Smooth muscle cell of the pulmonary artery (primary cell): ENCODE measurements around the gene PRELID1. TPM values are rescaled to one million over a fixed set of nuclear protein-coding genes. Genes with fewer than 3 reads are reported as not detected.

ENCODE experiments used
- total RNA-seq: library from RNA; depleted of rRNA; stranded (reverse); fragments of >200 nt; gene quantifications from 2 replicates; pipeline ENCODE4 v1.2.3, GENCODE V29; 2014

The PRELID1 gene, protein sequence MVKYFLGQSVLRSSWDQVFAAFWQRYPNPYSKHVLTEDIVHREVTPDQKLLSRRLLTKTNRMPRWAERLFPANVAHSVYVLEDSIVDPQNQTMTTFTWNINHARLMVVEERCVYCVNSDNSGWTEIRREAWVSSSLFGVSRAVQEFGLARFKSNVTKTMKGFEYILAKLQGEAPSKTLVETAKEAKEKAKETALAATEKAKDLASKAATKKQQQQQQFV
- 54.6 and 58.7 TPM in 2 replicates for total RNA-seq

DNA sequence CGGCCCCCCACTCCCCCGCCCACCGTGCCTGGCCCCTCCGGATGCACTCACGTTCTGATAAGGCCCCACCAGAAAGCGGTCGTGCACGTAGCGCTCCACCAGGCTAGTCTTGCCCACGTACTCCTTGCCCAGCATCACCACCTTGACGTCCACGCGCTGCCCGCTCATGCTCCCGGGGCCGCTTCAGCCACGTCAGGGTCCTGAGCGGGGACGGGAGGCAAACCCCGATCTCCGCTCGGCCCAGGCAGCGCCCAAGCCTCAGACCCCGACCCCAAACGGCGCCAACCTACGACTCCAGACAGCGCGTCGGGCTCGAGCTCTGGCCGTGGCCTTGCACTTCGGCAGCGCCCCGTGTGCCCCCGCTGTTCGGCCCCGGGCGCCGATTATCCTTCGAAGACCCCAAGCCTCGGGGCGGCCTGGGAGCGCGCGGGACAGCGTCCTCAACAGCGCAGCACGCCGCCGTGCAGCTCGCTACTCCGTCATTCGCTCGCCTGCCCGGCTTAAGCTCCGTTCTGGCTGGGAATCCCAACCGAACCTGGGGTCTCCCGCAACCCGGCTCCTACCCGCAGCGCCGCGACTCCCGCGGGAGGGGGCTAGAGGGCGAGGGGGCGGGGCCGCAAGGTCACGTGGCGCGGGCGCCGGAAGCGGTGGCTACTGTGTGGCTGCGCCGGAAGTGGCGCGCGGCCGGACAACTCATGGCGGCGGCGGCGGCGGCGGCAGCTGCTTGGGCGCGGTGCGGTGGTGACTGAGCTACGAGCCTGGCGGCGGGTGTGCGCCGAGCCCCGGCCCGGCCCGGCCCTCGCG is at the start of gene PRELID1, which contains the start of gene RAB24:
Gene PRELID1, plus strand, starts transcription at position 679 of the 804 bp plus-strand sequence. CDS start 187 bp downstream, outside the sequence.
Gene RAB24, minus strand, starts transcription at position 599 of the 804 bp plus-strand sequence. Its CDS starts 431 bp downstream, at position 168.

DNA sequence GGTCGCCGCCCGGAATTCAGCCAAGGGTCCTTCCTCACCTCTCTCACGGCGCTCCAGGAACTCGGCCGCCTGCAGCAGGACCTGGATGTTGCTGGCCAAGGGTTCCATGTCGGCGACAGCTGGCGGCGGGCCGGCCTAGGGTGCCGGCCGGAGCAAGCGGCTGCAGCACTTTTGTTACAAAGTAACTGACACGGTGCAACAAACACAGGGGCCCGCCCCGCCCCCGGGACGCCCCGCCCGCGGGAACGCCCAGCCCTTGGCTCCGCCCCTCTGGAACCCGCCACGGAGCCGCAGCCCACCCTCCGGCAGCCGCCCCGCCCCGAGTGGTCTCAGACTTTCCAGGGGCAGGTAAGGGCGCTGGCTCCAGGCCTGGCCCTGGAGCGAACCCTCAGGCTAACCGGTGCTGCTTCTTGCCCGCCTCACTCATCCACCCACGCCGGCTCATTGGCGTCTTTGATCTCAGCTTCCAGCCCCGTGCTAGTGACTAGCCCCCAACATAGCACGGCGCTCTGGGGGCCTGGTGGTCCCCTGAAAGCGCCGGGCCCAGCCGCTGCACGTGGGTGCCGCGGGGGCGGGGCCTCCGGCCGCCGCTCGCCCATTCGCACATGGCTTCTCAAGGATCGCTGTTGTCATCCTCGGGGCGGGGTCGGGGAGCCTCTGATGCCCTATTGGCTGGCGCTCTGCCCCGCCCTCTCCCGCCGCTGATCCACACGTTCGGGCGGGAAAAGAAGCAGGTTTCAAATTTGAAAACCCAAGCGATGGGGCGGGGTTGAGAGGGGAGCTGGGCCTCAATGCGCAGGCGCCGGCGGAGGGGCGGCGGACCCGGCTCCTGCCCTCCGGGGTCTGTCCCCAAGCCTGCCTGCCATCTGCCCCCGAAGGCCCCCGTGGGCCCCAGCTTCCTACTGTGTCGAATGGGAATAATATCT is 8.4 kb downstream of the PRELID1 start, which contains the start of gene MXD3:
Gene MXD3, minus strand, starts transcription at position 176 of the 926 bp plus-strand sequence. Its CDS starts 68 bp downstream, at position 108.

DNA sequence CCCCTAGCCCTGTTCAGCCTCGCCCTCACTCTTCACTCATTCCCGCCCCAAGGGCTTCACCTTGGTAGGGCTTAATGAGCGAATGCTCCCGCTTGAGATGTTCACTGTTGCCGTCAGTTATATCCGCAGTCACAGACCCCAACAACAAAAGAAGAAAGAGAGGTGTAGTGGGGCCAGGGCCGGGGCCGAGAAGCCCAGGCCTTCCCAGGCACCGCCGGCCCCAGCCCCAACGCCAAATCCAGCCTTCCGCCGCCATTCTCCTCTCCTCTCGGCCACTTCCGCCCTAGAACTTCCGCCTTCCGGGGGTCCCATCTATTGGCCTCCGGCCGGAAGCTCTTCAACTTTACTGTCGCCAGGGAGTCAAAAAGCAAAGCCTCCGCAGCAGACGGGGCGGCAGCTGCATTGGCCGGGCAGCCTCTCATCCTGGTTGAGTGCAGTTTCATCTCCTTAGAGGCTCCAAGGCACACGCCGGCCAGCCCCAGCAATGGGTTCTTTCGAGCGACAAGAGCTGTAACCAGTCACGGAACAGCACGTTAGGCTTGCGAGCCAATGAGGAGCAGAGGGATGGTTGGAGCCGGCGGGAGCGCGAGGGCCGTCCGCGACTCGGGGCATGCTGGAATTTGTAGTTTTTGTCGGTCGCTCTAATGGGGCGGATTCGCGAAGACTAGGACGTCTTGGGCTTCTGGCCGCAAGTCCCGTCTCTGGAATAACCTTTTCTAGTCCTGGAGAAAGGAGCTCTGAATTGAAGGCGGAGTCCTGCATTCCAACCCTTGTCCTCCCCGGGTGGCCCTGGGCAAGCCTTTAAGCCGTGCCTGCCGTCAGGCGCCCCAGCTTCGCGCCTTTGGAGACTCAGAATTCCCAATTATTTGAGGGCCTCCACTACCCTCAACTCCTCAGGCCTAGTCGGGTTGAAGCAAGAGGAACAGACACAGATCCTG is 48.1 kb downstream of the PRELID1 start, which contains the start of gene LMAN2:
Gene LMAN2, minus strand, starts transcription at position 277 of the 938 bp plus-strand sequence. Its CDS starts 21 bp downstream, at position 256.

Other genes with a start within 250 kb of the PRELID1 start
- gene FGFR4, start 216.9 kb upstream of the PRELID1 start, total RNA-seq = 0.33 and 0.65 TPM in 2 replicates
- 45.2 and 46.0 TPM in 2 replicates for gene NSD1, start 170.0 kb upstream of the PRELID1 start, total RNA-seq
- 20.3 and 25.1 TPM in 2 replicates for gene RAB24, start 80 bp upstream of the PRELID1 start, total RNA-seq
- 2.6 and 5.0 TPM in 2 replicates for gene MXD3, start 8.1 kb downstream of the PRELID1 start, total RNA-seq
- gene LMAN2, start 47.9 kb downstream of the PRELID1 start, total RNA-seq = 456 and 488 TPM in 2 replicates
- gene RGS14, start 54.1 kb downstream of the PRELID1 start, total RNA-seq = 2.7 and 3.3 TPM in 2 replicates
- gene SLC34A1, start 80.6 kb downstream of the PRELID1 start, total RNA-seq = not detected in 2 replicates
- not detected in 2 replicates for gene PFN3, start 96.9 kb downstream of the PRELID1 start, total RNA-seq
- gene F12, start 105.8 kb downstream of the PRELID1 start, total RNA-seq = 0.17 TPM in 1 of 2 replicates, not detected in the other
- 14.5 and 19.7 TPM in 2 replicates for gene GRK6, start 122.9 kb downstream of the PRELID1 start, total RNA-seq
- 5.7 and 11.4 TPM in 2 replicates for gene PRR7, start 143.0 kb downstream of the PRELID1 start, total RNA-seq
- gene DBN1, start 169.8 kb downstream of the PRELID1 start, total RNA-seq = 86.1 and 86.8 TPM in 2 replicates
- 146 and 192 TPM in 2 replicates for gene PDLIM7, start 193.8 kb downstream of the PRELID1 start, total RNA-seq
- 5.3 and 6.7 TPM in 2 replicates for gene DOK3, start 206.0 kb downstream of the PRELID1 start, total RNA-seq
- 124 and 165 TPM in 2 replicates for gene DDX41, start 213.2 kb downstream of the PRELID1 start, total RNA-seq